B cell (primary cell): ENCODE results near the gene DNAJC4. TPM values are rescaled to one million over a fixed set of nuclear protein-coding genes. Genes with fewer than 3 reads are reported as not detected.

ENCODE experiments used
- ATAC-seq: fragments of 200-7000 bp; cut with Tn5 transposase; one replicate; pipeline ENCODE4 v1.10.0; 2021; ENCODE audit warnings: low read depth, mild to moderate bottlenecking, moderate number of reproducible peaks, moderate library complexity
- CTCF ChIA-PET: fragments of 350-600 bp; sonication (Branson Sonifier 250); formaldehyde crosslinking; loops from one replicate; lab custom pipeline; 2021; ENCODE audit warnings: antibody characterized with exemption, inconsistent platforms; lab: Charles Lee
- POLR2A ChIA-PET: fragments of 350-600 bp; sonication (Branson Sonifier 250); formaldehyde crosslinking; loops from one replicate; lab custom pipeline; 2021; ENCODE audit warnings: antibody characterized with exemption; lab: Charles Lee
- DNase-seq: peaks from one replicate; pipeline ENCODE4 v3.0.0; 2013
- H2AFZ ChIP-seq: 2 replicates; pipeline ENCODE4 v1.6.1; 2012; ENCODE audit warnings: mild to moderate bottlenecking, low read depth, low read length; ENCODE audit not compliant: insufficient read depth, poor library complexity, severe bottlenecking
- H3K27ac ChIP-seq, 2 donors: 1 replicate in 1 of 2; 2 replicates in 1 of 2; pipeline ENCODE4 v1.5.1; 2012 to 2013; ENCODE audit warnings: low read length in 2 of 2, mild to moderate bottlenecking in 2 of 2, moderate library complexity in 1 of 2
- H3K27me3 ChIP-seq, 4 experiments: fragments of 200-600 bp in 1 of 4; sonication (generic) in 1 of 4; replicated peaks in 1 of 4; 1 replicate in 2 of 4; 2 replicates in 2 of 4; pipeline versions ENCODE4 v1.6.1 to v1.7.0; 2013 to 2016; ENCODE audit warnings: low read length in 3 of 4, mild to moderate bottlenecking in 2 of 4, mixed read lengths in 1 of 4, moderate library complexity in 1 of 4; ENCODE audit not compliant: insufficient read depth in 4 of 4, control insufficient read depth in 3 of 4; ENCODE audit errors: control extremely low read depth in 1 of 4
- H3K36me3 ChIP-seq, 2 experiments: replicated peaks in 1 of 2; 1 replicate in 1 of 2; 2 replicates in 1 of 2; pipeline versions ENCODE4 v1.6.1 to v1.7.1; 2013; ENCODE audit warnings: low read length in 1 of 2; ENCODE audit not compliant: insufficient read depth in 2 of 2, control insufficient read depth in 1 of 2; ENCODE audit errors: control extremely low read depth in 1 of 2, extremely low read depth in 1 of 2
- H3K4me1 ChIP-seq, 2 donors: fragments of 200-600 bp in 1 of 2; sonication (generic) in 1 of 2; 1 replicate in 1 of 2; 2 replicates in 1 of 2; pipeline versions ENCODE4 v1.5.1 to v1.6.1; 2013 to 2017; ENCODE audit warnings: low read length in 2 of 2; ENCODE audit not compliant: control insufficient read depth in 2 of 2, insufficient read depth in 2 of 2
- H3K4me2 ChIP-seq: replicated peaks from 2 replicates; pipeline ENCODE3; 2012; ENCODE audit warnings: mild to moderate bottlenecking, low read depth, low read length; ENCODE audit not compliant: poor library complexity, severe bottlenecking
- H3K4me3 ChIP-seq, 5 experiments: fragments of 200-600 bp in 1 of 5; sonication (generic) in 1 of 5; 1 replicate in 3 of 5; 2 replicates in 2 of 5; pipeline versions ENCODE4 v1.5.1 to v1.7.0; 2011 to 2016; ENCODE audit warnings: low read length in 4 of 5, mild to moderate bottlenecking in 4 of 5, low read depth in 2 of 5, control low read depth in 1 of 5, moderate library complexity in 1 of 5; ENCODE audit not compliant: insufficient read depth in 1 of 5; ENCODE audit errors: control extremely low read depth in 1 of 5, extremely low read depth in 1 of 5
- H3K79me2 ChIP-seq: fragments of 200-600 bp; sonication (generic); one replicate; pipeline ENCODE4 v1.6.0; 2016; ENCODE audit warnings: low read length; ENCODE audit not compliant: control insufficient read depth, insufficient read depth
- H3K9ac ChIP-seq: fragments of 200-600 bp; sonication (generic); 2 replicates; pipeline ENCODE4 v1.6.1; 2017; ENCODE audit warnings: mild to moderate bottlenecking, low read length, moderate library complexity
- H3K9me3 ChIP-seq, 3 donors: one replicate each; pipeline versions ENCODE4 v1.6.1 to v1.7.1; 2013; ENCODE audit warnings: low read length in 2 of 3; ENCODE audit not compliant: control insufficient read depth in 2 of 3, insufficient read depth in 1 of 3; ENCODE audit errors: control extremely low read depth in 1 of 3
- H4K20me1 ChIP-seq: 2 replicates; pipeline ENCODE4 v1.6.0; 2012; ENCODE audit warnings: mild to moderate bottlenecking, low read length; ENCODE audit not compliant: insufficient read depth, control insufficient read depth, poor library complexity, severe bottlenecking
- H3K27ac Mint-ChIP-seq: one replicate; pipeline ENCODE4 v1.8.0; 2021; ENCODE audit warnings: mixed read lengths
- H3K27me3 Mint-ChIP-seq: one replicate; pipeline ENCODE4 v1.8.0; 2021; ENCODE audit warnings: mixed read lengths
- H3K4me1 Mint-ChIP-seq: one replicate; pipeline ENCODE4 v1.8.0; 2021; ENCODE audit warnings: mixed read lengths
- H3K4me3 Mint-ChIP-seq: one replicate; pipeline ENCODE4 v1.8.0; 2021; ENCODE audit warnings: mixed read lengths
- H3K9me3 Mint-ChIP-seq: one replicate; pipeline ENCODE4 v1.8.0; 2022; ENCODE audit warnings: mixed read lengths; ENCODE audit not compliant: insufficient read depth
- EZH2 ChIP-seq: IDR thresholded peaks from 2 replicates; pipeline ENCODE4 v1.6.1; 2012; ENCODE audit warnings: borderline replicate concordance, low read depth, mild to moderate bottlenecking, moderate library complexity, low read length; ENCODE audit not compliant: insufficient read depth, poor library complexity, severe bottlenecking
- WGBS: methylation state at CpG from one replicate; pipeline ENCODE4 v1.1.5; 2013; ENCODE audit warnings: missing lambda C conversion rate; ENCODE audit not compliant: insufficient coverage; 5-methylcytosine and 5-hydroxymethylcytosine counted together
- intact Hi-C: fragments of 100-400 bp; cut with micrococcal nuclease; formaldehyde crosslinking; loops from one replicate; pipeline ENCODE4 v1.10.0; 2022
- polyA plus RNA-seq: library from polyadenylated mRNA; depleted of rRNA; stranded (reverse); fragments of >200 nt; gene quantifications from 2 replicates; pipeline ENCODE4 v1.2.3, GENCODE V29; 2012
- total RNA-seq, 2 donors: library from RNA; stranded (reverse); fragments of 120-200 nt in 1 of 2; gene quantifications; 1 replicate in 1 of 2; 2 replicates in 1 of 2; pipeline versions ENCODE4 v1.2.3 to v1.2.4, GENCODE V29; 2013 to 2022
- TF ChIP-seq, protein P1 (sequence below): fragments of 200-600 bp; IDR thresholded peaks from one replicate; pipeline ENCODE4 v1.8.0; 2022; ENCODE audit warnings: antibody characterized with exemption, mild to moderate bottlenecking

Gene DNAJC4
- total and polyA plus RNA-seq, 2 donors (not counting 1 experiment from before 2014, with no cell fraction given), result 74.4 to 105 TPM

GRCh38 chr11:64235437-64236161 lies 5.3 kb downstream of the DNAJC4 start:
- no peak for ATAC-seq
- H2AFZ ChIP-seq, result peak overlapping the region; percentile 64
- peaks cover 25% of the 10 kb centered on the region for H4K20me1 ChIP-seq
- H3K4me2 ChIP-seq, result peak overlapping the region; percentile 99
- no peaks in the 10 kb centered on the region for H3K9me3 Mint-ChIP-seq
- H3K9ac ChIP-seq, result peak overlapping the region; percentile 89
- H3K4me3 ChIP-seq, result peak overlapping the region; percentile 53 to 84 (median 67)
- H3K27me3 ChIP-seq, result no peaks in the 10 kb centered on the region
- H3K27ac ChIP-seq, result peak overlapping the region; percentile 65 to 85
- H3K27ac Mint-ChIP-seq, result peak overlapping the region; percentile 96
- H3K4me3 Mint-ChIP-seq, result peak overlapping the region; percentile 96
- WGBS, result 91% methylated on average over 12 of the region's 12 CpGs
- peaks cover 63% of the 10 kb centered on the region for H3K4me1 Mint-ChIP-seq
- no peak for DNase-seq
- intact Hi-C loops, result no loop called here
- peaks cover 36 to 73% of the 10 kb centered on the region in 2 donors for H3K4me1 ChIP-seq
- no peaks in the 10 kb centered on the region for H3K9me3 ChIP-seq
- POLR2A ChIA-PET, result interaction anchor here (0.9 to 2.7 kb wide), 3 partner anchors 10 to 608 kb away, joined by 3 to 8 read pairs (median 6); partner anchors contain the start of gene FERMT3
- H3K79me2 ChIP-seq, result peaks cover 23% of the 10 kb centered on the region
- no peaks in the 10 kb centered on the region for H3K27me3 Mint-ChIP-seq
- peaks cover 0 to 27% of the 10 kb centered on the region in 2 experiments for H3K36me3 ChIP-seq
- CTCF ChIA-PET, result interaction anchor here (1.0 to 2.2 kb wide), 4 partner anchors 29 to 65 kb away, joined by 3 to 10 read pairs (median 4); partner anchors contain the start of gene FERMT3
- TF ChIP-seq, protein P1, sequence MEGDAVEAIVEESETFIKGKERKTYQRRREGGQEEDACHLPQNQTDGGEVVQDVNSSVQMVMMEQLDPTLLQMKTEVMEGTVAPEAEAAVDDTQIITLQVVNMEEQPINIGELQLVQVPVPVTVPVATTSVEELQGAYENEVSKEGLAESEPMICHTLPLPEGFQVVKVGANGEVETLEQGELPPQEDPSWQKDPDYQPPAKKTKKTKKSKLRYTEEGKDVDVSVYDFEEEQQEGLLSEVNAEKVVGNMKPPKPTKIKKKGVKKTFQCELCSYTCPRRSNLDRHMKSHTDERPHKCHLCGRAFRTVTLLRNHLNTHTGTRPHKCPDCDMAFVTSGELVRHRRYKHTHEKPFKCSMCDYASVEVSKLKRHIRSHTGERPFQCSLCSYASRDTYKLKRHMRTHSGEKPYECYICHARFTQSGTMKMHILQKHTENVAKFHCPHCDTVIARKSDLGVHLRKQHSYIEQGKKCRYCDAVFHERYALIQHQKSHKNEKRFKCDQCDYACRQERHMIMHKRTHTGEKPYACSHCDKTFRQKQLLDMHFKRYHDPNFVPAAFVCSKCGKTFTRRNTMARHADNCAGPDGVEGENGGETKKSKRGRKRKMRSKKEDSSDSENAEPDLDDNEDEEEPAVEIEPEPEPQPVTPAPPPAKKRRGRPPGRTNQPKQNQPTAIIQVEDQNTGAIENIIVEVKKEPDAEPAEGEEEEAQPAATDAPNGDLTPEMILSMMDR, result no peak
- TF ChIP-seq EZH2, result no peak

DNA sequence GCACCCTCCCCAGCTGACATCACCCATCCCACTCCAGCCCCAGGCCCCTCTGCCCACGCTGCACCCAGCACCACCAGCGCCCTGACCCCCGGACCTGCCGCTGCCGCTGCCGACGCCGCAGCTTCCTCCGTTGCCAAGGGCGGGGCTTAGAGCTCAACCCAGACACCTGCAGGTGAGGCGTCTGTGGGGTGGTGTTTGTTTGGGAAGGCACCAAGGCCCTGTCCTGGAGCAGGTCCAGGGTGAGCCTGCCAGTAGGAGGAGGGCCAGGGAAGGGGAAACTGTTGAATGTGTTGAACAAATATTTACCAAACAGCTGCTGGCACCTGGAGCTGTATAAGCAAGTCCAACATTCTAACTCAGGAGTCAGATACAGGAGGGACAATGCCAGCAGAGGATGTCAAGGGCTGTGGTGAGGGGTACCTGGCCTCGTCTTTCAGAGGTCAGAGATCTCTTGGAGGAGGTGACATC lies 7.2 kb downstream of the DNAJC4 start:
- Histone ChIP-seq H3K27ac (peak overlapping the region in 1 of 2 donors; percentile 98), H3K4me2 (peak overlapping the region; percentile 38), H4K20me1 (peaks cover 26% of the 10 kb centered on the region), H3K79me2 (peaks cover 24% of the 10 kb centered on the region), H3K36me3 (peaks cover 0 to 28% of the 10 kb centered on the region in 2 experiments), H3K4me1 (peaks cover 33 to 67% of the 10 kb centered on the region in 2 donors), H3K9ac (no peak overlapping the region), H2AFZ (no peak overlapping the region), H3K27me3 (no peaks in the 10 kb centered on the region), H3K4me3 (no peak overlapping the region), H3K9me3 (no peaks in the 10 kb centered on the region)
- H3K9me3 Mint-ChIP-seq, result no peaks in the 10 kb centered on the region
- 97% methylated on average over 10 of the region's 12 CpGs for WGBS
- TF ChIP-seq, protein P1, result no peak
- no peak for TF ChIP-seq EZH2
- no peaks in the 10 kb centered on the region for H3K27me3 Mint-ChIP-seq
- H3K4me3 Mint-ChIP-seq, result peak overlapping the region; percentile 53
- intact Hi-C loops, result no loop called here
- DNase-seq (no peak), ATAC-seq (no peak)
- POLR2A ChIA-PET, result interaction anchor here (1.0 to 2.7 kb wide), 3 partner anchors 8 to 54 kb away, joined by 3 to 8 read pairs (median 4); no protein-coding TSS in a partner anchor
- peaks cover 57% of the 10 kb centered on the region for H3K4me1 Mint-ChIP-seq
- CTCF ChIA-PET, result interaction anchor here (0.8 to 1.2 kb wide), 3 partner anchors 12 to 30 kb away, joined by 3 read pairs; no protein-coding TSS in a partner anchor
- peak overlapping the region; percentile 56 for H3K27ac Mint-ChIP-seq
